Rectal smooth muscle tissue (tissue), 1 donor: ENCODE results near the gene MOV10.
"Not testable (repeated sequence)": the region's sequence is repeated elsewhere in the genome, so short reads cannot be mapped to it uniquely, and the experiment has no call there.

Experiments used
- H3K27ac ChIP-seq: one replicate; pipeline ENCODE4 v1.7.0; 2013; ENCODE audit warnings: low read depth, low read length, inconsistent platforms
- H3K27me3 ChIP-seq: one replicate; pipeline ENCODE4 v1.7.0; 2013; ENCODE audit warnings: low read length; ENCODE audit not compliant: control insufficient read depth, insufficient read depth
- H3K36me3 ChIP-seq: one replicate; pipeline ENCODE4 v1.7.0; 2013; ENCODE audit warnings: low read length; ENCODE audit not compliant: control insufficient read depth, insufficient read depth
- H3K4me1 ChIP-seq: one replicate; pipeline ENCODE4 v1.7.0; 2013; ENCODE audit warnings: low read length; ENCODE audit not compliant: control insufficient read depth, insufficient read depth
- H3K4me3 ChIP-seq: one replicate; pipeline ENCODE4 v1.7.0; 2013; ENCODE audit warnings: low read length
- H3K9ac ChIP-seq: one replicate; pipeline ENCODE4 v1.7.0; 2013; ENCODE audit warnings: low read length

Gene MOV10

GRCh38 chr1:112712701-112713128, 38.3 kb downstream of the MOV10 start:
- peaks cover 8% of the 10 kb centered on the region for H3K4me1 ChIP-seq
- H3K36me3 ChIP-seq, result no peaks in the 10 kb centered on the region
- no peak overlapping the region for H3K4me3 ChIP-seq
- peaks cover 3% of the 10 kb centered on the region for H3K27me3 ChIP-seq
- no peak overlapping the region for H3K9ac ChIP-seq
- H3K27ac ChIP-seq, result no peak overlapping the region

DNA sequence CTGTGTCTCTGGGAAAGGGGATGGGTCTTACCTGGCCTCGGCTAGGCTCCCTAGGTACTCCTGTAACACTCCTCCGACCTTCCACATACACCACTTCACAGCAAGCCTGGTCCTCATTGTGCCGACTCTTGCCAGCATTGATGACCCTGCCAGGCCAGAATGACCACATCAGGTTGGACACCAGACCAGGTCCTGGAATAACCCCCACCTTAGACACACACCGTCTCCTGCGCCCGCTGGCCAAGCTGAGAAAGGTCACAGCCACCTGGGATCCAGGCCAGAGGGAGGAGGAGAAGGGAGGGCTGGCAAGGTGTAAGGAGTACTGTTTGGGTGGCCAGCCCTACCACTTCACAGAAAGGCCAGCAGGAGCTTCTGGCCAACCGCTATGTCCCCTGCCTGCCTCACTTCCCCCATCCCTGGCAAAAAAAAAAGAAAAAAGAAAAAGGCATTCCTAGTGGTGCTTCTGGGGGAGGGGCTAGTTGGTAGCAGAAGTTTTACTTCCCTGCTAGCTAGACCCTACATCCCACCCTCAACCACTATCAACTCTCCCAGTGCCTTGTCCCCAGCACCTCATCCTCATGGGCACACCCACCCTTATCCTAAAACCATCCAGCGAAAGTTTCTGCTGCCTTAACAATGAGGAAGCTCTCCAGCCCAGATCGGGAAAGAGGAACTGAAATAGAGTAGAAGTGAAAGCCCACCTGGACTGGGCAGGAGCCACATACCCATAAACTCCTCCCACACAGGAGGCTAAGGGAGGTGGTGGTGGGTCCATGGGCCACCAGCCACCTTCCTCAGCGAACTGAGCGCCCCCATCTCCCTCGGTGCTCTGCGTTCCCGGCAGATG, 39.2 kb downstream of the MOV10 start:
- Histone ChIP-seq H3K27me3 (peaks cover 3% of the 10 kb centered on the region), H3K9ac (no peak overlapping the region), H3K36me3 (no peaks in the 10 kb centered on the region), H3K27ac (no peak overlapping the region), H3K4me1 (peaks cover 8% of the 10 kb centered on the region), H3K4me3 (peak overlapping the region; percentile 63)

- Histone ChIP-seq H3K27ac (no peak overlapping the region), H3K4me3 (peak overlapping the region; percentile 63), H3K27me3 (peaks cover 3% of the 10 kb centered on the region), H3K36me3 (no peaks in the 10 kb centered on the region), H3K4me1 (peaks cover 8% of the 10 kb centered on the region), H3K9ac (no peak overlapping the region)
Observed at GRCh38 chr1:112714313-112715263, 40.1 kb downstream of the MOV10 start.

- peaks cover 3% of the 10 kb centered on the region for H3K27me3 ChIP-seq
- no peaks in the 10 kb centered on the region for H3K36me3 ChIP-seq
- peaks cover 8% of the 10 kb centered on the region for H3K4me1 ChIP-seq
- H3K4me3 ChIP-seq, result peak within 1 kb of the TSS; percentile 85
- peak within 1 kb of the TSS; percentile 16 for H3K27ac ChIP-seq
- no peak within 1 kb of the TSS for H3K9ac ChIP-seq
Observed at GRCh38 chr1:112715264-112716053, 41.0 kb downstream of the MOV10 start, which contains the start of gene PPM1J. TSS of gene PPM1J (minus strand) at chr1:112715332. CDS start at chr1:112715301, 31 bp downstream.

DNA sequence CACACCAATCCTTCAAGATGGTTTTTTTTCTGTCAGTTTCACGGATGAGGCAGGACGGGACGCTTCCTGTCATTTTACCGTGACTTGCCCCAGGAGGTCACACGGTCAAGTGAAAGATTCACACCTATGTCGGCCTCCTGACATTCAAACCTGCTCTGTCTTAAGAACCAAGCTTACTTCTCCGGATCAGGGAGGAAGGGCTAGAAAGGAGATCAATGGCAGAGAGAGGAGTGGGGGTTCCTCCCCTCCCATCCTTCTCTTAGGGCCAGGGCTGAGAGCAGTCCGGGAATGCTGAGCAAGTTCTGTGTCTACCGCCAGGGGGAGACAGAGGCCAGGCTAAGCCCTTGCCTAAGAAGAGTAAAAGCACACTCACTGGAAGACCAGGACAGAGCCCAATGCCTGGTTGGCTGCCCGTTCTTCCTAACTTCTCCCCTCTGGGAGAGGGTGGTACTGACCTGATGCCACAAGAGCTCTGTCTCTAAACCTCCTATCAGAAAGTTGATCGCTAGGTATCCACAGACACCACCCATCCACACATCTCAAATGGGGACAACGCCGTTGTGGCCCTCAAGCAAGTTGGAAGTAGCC, 41.8 kb downstream of the MOV10 start:
- no peak overlapping the region for H3K9ac ChIP-seq
- peaks cover 8% of the 10 kb centered on the region for H3K4me1 ChIP-seq
- no peak overlapping the region for H3K27ac ChIP-seq

GRCh38 chr1:112717263-112717873, 42.9 kb downstream of the MOV10 start:
- Histone ChIP-seq H3K4me1 (peaks cover 8% of the 10 kb centered on the region), H3K4me3 (no peak overlapping the region), H3K27me3 (peaks cover 3% of the 10 kb centered on the region), H3K9ac (no peak overlapping the region), H3K27ac (no peak overlapping the region), H3K36me3 (no peaks in the 10 kb centered on the region)

More for the DNA sequence above, 41.8 kb downstream of the MOV10 start:
- H3K36me3 ChIP-seq, result no peaks in the 10 kb centered on the region
- H3K4me3 ChIP-seq, result peak overlapping the region; percentile 85
- H3K27me3 ChIP-seq, result peaks cover 3% of the 10 kb centered on the region

DNA sequence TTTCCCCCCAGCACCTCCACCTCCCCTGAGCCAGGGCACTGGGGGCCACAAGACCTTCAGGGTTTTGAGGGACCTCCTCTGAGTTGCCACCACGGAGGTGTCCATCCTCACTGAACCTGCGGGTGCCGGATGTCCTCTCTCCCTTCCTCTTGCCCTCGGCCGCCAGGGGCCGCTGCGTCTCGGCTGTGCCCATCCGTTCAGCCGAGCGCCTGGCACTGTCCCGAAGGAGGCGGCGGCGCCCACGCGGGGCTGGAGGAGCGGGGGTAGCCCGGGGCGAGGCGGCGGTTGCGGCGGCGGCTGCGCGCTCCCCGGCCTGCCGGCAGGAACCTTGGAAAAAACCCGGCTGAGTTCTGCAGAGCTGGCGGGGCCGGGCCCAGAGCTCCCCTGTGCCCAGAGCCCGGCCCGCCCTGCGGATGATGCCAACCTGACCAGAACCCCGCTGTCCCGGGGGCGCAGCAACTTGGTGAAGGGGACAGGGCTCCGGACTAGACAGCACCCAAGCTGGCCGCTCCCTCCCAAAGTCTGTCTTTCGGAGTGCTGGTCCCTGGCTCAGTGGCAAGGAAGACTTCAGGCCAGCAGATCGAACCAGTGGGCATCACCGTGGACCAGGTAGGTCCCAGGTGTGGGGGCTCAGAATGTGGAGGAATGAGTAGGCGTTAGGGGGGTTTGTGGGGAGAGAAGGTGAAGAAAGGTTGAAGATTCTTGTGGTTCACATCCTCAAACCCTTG, 44.4 kb downstream of the MOV10 start:
- Histone ChIP-seq H3K9ac (no peak overlapping the region), H3K4me1 (peaks cover 8% of the 10 kb centered on the region), H3K4me3 (peak overlapping the region; percentile 9), H3K27me3 (peaks cover 8% of the 10 kb centered on the region), H3K36me3 (no peaks in the 10 kb centered on the region), H3K27ac (no peak overlapping the region)

DNA sequence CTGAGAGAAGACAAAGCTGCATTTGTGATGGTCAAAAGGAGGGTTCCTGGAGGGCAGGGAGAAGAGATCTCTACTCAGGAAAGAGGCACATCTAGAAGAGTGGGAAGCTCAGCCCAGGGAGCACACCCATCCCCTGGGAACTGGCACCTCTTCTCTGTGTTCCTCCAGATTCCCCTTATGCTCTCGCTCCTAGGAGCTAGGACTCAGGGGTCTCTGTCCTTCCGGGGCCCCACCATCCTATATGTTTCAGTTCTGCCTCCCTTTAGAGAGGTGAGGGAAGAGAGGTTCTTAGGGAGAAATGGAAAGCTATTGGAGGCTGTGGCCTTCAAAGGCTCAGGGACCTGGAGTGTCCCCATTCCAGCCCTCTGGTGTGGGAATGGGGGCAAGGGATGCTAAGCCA, 45.2 kb downstream of the MOV10 start:
- H3K4me1 ChIP-seq, result peaks cover 6% of the 10 kb centered on the region
- H3K4me3 ChIP-seq, result no peak overlapping the region
- H3K27me3 ChIP-seq, result peaks cover 7% of the 10 kb centered on the region

DNA sequence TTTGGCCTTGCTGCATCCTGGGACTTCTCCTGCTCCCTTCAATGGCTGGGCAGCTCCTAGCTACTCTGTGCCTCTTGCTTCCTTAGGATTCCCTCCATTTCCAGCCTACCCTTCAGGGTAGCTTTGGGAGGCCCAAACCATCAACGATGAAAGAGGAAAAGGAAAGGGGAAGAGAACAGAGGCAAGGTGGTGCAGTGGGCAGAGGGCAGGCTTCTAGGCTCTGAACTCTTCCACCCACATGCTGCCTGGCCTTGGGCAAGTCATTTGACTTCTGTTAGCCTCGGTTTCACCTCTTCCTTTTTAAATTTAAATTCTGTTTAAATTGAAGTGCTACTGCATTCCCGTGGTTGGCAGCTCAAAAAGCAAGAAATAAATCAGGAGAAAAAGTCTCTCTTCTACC, 46.3 kb downstream of the MOV10 start:
- H3K36me3 ChIP-seq, result no peaks in the 10 kb centered on the region
- no peak overlapping the region for H3K9ac ChIP-seq
- no peak overlapping the region for H3K27ac ChIP-seq
- H3K27me3 ChIP-seq, result peaks cover 7% of the 10 kb centered on the region
- H3K4me1 ChIP-seq, result peaks cover 4% of the 10 kb centered on the region
- no peak overlapping the region for H3K4me3 ChIP-seq

More for the DNA sequence above, 45.2 kb downstream of the MOV10 start:
- Histone ChIP-seq H3K9ac (no peak overlapping the region), H3K27ac (no peak overlapping the region), H3K36me3 (no peaks in the 10 kb centered on the region)

DNA sequence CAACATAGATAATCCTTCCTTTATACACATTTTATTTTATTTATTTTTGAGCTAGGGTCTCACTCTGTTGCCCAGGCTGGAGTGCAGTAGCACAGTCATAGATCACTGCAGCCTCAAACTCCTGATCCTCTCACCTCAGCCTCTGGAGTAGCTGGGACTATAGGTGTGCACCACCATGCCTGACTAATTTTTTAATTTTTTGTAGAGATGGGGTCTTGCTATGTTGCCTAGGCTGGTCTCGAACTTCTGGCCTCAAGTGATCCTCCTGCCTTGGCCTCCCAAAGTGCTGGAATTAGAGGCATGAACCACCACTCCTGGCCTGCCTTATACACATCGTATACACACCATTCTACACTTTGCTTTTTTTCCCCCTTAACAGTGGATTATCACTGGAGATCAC, 46.8 kb downstream of the MOV10 start:
- not testable (repeated sequence) for H3K27me3 ChIP-seq

More for the DNA sequence above, 46.8 kb downstream of the MOV10 start:
- not testable (repeated sequence) for H3K4me1 ChIP-seq, H3K36me3 ChIP-seq, H3K27ac ChIP-seq, H3K9ac ChIP-seq, H3K4me3 ChIP-seq
